Adrenal gland (tissue), 12 donors: ENCODE measurements around the gene PCDH17. TPM values are rescaled to one million over a fixed set of nuclear protein-coding genes. Genes with fewer than 3 reads are reported as not detected.

ENCODE experiments used
- DNase-seq, 7 donors: peaks; one replicate each; pipeline ENCODE4 v3.0.0-alpha.2; 2019 to 2020
- H3K27ac ChIP-seq, 5 donors: fragments of 200-600 bp; sonication (generic) in 4 of 5; 1 replicate in 3 of 5; 2 replicates in 2 of 5; pipeline versions ENCODE4 v1.5.1 to v1.8.0; 2016 to 2020; ENCODE audit warnings: mild to moderate bottlenecking in 1 of 5
- H3K27me3 ChIP-seq: fragments of 200-600 bp; 2 replicates; pipeline ENCODE4 v1.8.0; 2021
- H3K36me3 ChIP-seq, 2 donors: fragments of 200-600 bp; replicated peaks in 1 of 2; 1 replicate in 1 of 2; 2 replicates in 1 of 2; pipeline versions ENCODE4 v1.5.1 to v1.8.0; 2018 to 2022
- H3K4me1 ChIP-seq, 2 donors: fragments of 200-600 bp; replicated peaks in 1 of 2; 1 replicate in 1 of 2; 2 replicates in 1 of 2; pipeline versions ENCODE4 v1.5.1 to v1.8.0; 2018 to 2021
- H3K4me3 ChIP-seq, 4 donors: fragments of 200-600 bp; sonication (generic) in 3 of 4; one replicate each; pipeline ENCODE4 v1.5.1; 2016 to 2018
- H3K9me3 ChIP-seq, 3 donors: fragments of 200-600 bp; sonication (generic) in 1 of 3; replicated peaks in 1 of 3; 1 replicate in 2 of 3; 2 replicates in 1 of 3; pipeline versions ENCODE4 v1.5.1 to v1.8.0; 2016 to 2021
- CTCF ChIP-seq, 6 experiments: fragments of 450-650 bp in 4 of 6; fragments of 200-600 bp in 2 of 6; sonication (generic) in 1 of 6; IDR thresholded peaks; 1 replicate in 5 of 6; 2 replicates in 1 of 6; pipeline versions ENCODE4 v1.5.1 to v1.8.0; 2016 to 2021; ENCODE audit warnings: antibody characterized with exemption in 6 of 6, mild to moderate bottlenecking in 2 of 6, moderate library complexity in 1 of 6
- POLR2A ChIP-seq, 2 donors: fragments of 450-650 bp; IDR thresholded peaks; one replicate each; pipeline ENCODE4 v1.6.1; 2017; ENCODE audit warnings: antibody characterized with exemption in 2 of 2, mild to moderate bottlenecking in 2 of 2, moderate library complexity in 1 of 2
- WGBS, 4 donors: extraction: QIAGEN DNeasy Blood & Tissue Kit in 2 of 4; methylation state at CpG; one replicate each; pipeline versions ENCODE4 v1.1.5 to v1.1.7; 2013 to 2017; 5-methylcytosine and 5-hydroxymethylcytosine counted together
- intact Hi-C, 2 donors: fragments of 100-400 bp; cut with DNase I; formaldehyde crosslinking; loops; one replicate each; pipeline versions ENCODE4 v1.14.1 to v1.15.0; 2022 to 2023
- polyA plus RNA-seq, 3 donors: library from polyadenylated mRNA; stranded (reverse); fragments of 200-250 nt in 2 of 3; fragments of 350-450 nt in 1 of 3; fragmentation: Illumina TruSeq in 1 of 3; extraction: RNeasy Lipid Tissue Mini Kit (QIAGEN cat#74804) in 1 of 3; gene quantifications; one replicate each; pipeline ENCODE4 v1.2.3, GENCODE V29; 2013 to 2014
- total RNA-seq, 9 donors: library from RNA; depleted of rRNA in 4 of 9; stranded (reverse); fragments of >200 nt in 4 of 9; fragments of 120-200 nt in 1 of 9; fragmentation: NEBNext Ultra II Directional in 1 of 9; extraction: Animal tissue kit (Norgen Biotek cat#: 25700) in 1 of 9; gene quantifications; one replicate each; pipeline versions ENCODE4 v1.1.0 to v1.2.4, GENCODE V29; 2013 to 2023
- donor health status: healthy with polysubstance abuse.
- donor health status: Bipolar disorder and iron deficiency.
- donor health status: DM: yes; HTN: yes; CAD: no.
- donor health status: DM: no; HTN: no; CAD: no.
- donor health status: DM: no; HTN: no; CAD: no.
- donor health status: DM: yes; HTN: yes; CAD: no.

The PCDH17 gene
- total and polyA plus RNA-seq, 12 donors: 0.47 to 12.3 (median 5.3) TPM

- Histone ChIP-seq H3K27ac (no peak overlapping the region), H3K27me3 (peaks cover 29% of the 10 kb centered on the region), H3K4me1 (peaks cover 14 to 24% of the 10 kb centered on the region in 2 donors), H3K36me3 (no peaks in the 10 kb centered on the region), H3K9me3 (peaks cover 0 to 5% (median 0%) of the 10 kb centered on the region in 3 donors), H3K4me3 (peak overlapping the region in 1 of 4 donors; percentile 64)
- peak in 5 of 7 donors; percentile 2 to 57 (median 19) for DNase-seq
- no peak for TF ChIP-seq POLR2A (IDR thresholded peaks at IDR 0.05)
- no peak for TF ChIP-seq CTCF (IDR thresholded peaks at IDR 0.05)
- 1 to 2% (median 1%) methylated on average over 17 to 29 of the region's 29 CpGs for WGBS, 4 donors
- intact Hi-C loops: no loop called here
Measured at GRCh38 chr13:57629391-57629804, 2.1 kb upstream of the PCDH17 start.

GRCh38 chr13:57629821-57630235 is 1.7 kb upstream of the PCDH17 start:
- no peak overlapping the region for H3K27ac ChIP-seq
- peaks cover 30% of the 10 kb centered on the region for H3K27me3 ChIP-seq
- peaks cover 0 to 5% (median 0%) of the 10 kb centered on the region in 3 donors for H3K9me3 ChIP-seq
- no peaks in the 10 kb centered on the region for H3K36me3 ChIP-seq
- 2 to 4% (median 2%) methylated on average over 7 to 34 of the region's 34 CpGs for WGBS, 4 donors
- DNase-seq: peak; percentile 73 to 97 (median 86)
- peaks cover 14 to 24% of the 10 kb centered on the region in 2 donors for H3K4me1 ChIP-seq
- TF ChIP-seq POLR2A (IDR thresholded peaks at IDR 0.05): peak; percentile 82 to 95
- TF ChIP-seq CTCF (IDR thresholded peaks at IDR 0.05): no peak
- peak overlapping the region in 1 of 4 donors; percentile 64 for H3K4me3 ChIP-seq
- intact Hi-C loops: loop anchor here in 1 of 2 donors (10.0 kb wide), 1 partner anchor 225 kb away; no protein-coding TSS in a partner anchor

GRCh38 chr13:57630661-57631595 is 616 bp upstream of the PCDH17 start:
- peak overlapping the region in 3 of 5 donors; percentile 10 to 66 (median 61) for H3K27ac ChIP-seq
- TF ChIP-seq POLR2A (IDR thresholded peaks at IDR 0.05): no peak
- TF ChIP-seq CTCF (IDR thresholded peaks at IDR 0.05): no peak
- peak in 4 of 7 donors; percentile 4 to 55 (median 10) for DNase-seq
- H3K4me1 ChIP-seq: peaks cover 14 to 24% of the 10 kb centered on the region in 2 donors
- intact Hi-C loops: loop anchor here in 1 of 2 donors (10.0 kb wide), 1 partner anchor 224 kb away; no protein-coding TSS in a partner anchor
- peaks cover 30% of the 10 kb centered on the region for H3K27me3 ChIP-seq
- peak overlapping the region in 2 of 4 donors; percentile 33 to 64 for H3K4me3 ChIP-seq
- H3K9me3 ChIP-seq: peaks cover 0 to 5% (median 0%) of the 10 kb centered on the region in 3 donors
- H3K36me3 ChIP-seq: no peaks in the 10 kb centered on the region
- WGBS, 4 donors: 0 to 2% (median 1%) methylated on average over 26 to 32 of the region's 32 CpGs
